ENCODE results near the gene LCN6. TPM values are rescaled to one million over a fixed set of nuclear protein-coding genes. Genes with fewer than 3 reads are reported as not detected.

LCN6 gene
- total and polyA plus RNA-seq, 9 of the 15 experiments (the other 6 are each of a cell fraction or from before 2014, with no cell fraction given): 0.10 to 0.45 (median 0.37) TPM; not detected in 5

DNA sequence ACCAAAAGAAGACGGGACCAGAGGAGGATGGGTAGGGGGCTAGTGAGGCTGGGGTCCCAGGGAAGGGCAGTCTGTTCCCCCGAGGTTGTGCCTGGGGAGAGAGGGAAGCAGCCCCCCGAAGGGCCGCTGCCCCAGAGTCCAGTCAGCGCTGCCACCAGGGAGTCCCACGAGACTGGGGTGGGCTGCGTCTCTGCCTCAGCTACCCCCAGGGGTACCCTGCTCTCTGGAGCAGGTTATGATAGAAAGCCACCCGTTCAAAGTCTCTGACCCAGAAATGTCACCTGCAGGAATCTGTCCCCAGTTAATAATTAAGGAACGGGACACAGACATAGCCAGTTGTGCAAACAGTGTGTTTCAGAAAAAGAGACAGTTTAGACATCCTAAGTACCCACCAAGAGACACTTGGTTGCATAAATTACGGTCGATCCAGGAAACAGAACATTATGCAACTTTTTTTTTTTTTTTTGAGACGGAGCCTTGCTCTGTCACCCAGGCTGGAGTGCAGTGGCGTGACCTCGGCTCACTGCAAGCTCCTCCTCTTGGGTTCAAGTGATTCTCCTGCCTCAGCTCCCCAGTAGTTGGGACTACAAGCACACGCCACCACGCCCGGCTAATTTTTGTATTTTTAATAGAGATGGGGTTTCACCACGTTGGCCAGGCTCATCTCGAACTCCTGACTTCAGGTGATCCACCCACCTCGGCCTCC is 50.4 kb downstream of the LCN6 start:
- no peaks in the 10 kb centered on the region for H3K36me3 ChIP-seq (ENCODE audit: control insufficient read depth, insufficient read depth, low read length)
- in situ Hi-C loops (cut with MboI) (no loop called here), intact Hi-C loops (cut with micrococcal nuclease) (no loop called here)
- H3K79me2 ChIP-seq (ENCODE audit: control insufficient read depth, insufficient read depth, low read length): no peaks in the 10 kb centered on the region
- no peak for TF ChIP-seq NFXL1 (CRISPR knock-in tag; IDR thresholded peaks at IDR 0.05)
- TF ChIP-seq HBP1 (CRISPR knock-in tag; IDR thresholded peaks at IDR 0.05): no peak
- TF ChIP-seq ZNF384 (IDR thresholded peaks at IDR 0.05; ENCODE audit: low read depth, low read length): peak; percentile 56
- TF ChIP-seq PHTF2 (CRISPR knock-in tag; IDR thresholded peaks at IDR 0.05): no peak
- TF ChIP-seq CEBPB (tag; IDR thresholded peaks at IDR 0.05): peak; percentile 67
- TF ChIP-seq ZBTB7A (IDR thresholded peaks at IDR 0.05; ENCODE audit: borderline replicate concordance, control insufficient read depth, low read depth, low read length): 0 out of 2 replicates have a peak, but pooled peaks have one; percentile 24
- no peak for TF ChIP-seq ZSCAN29 (IDR thresholded peaks at IDR 0.05)
- TF ChIP-seq COPS2 (conservative IDR thresholded peaks at IDR 0.05): no peak
- TF ChIP-seq ZNF165 (CRISPR knock-in tag; IDR thresholded peaks at IDR 0.05; ENCODE audit: borderline replicate concordance): no peak
- no peak for TF ChIP-seq SMARCC2 (IDR thresholded peaks at IDR 0.05; ENCODE audit: low read depth)
- TF ChIP-seq SMARCA4 (IDR thresholded peaks at IDR 0.05): no peak
- TF ChIP-seq ZNF707 (CRISPR knock-in tag; conservative IDR thresholded peaks at IDR 0.05): no peak
- TF ChIP-seq NCOA2 (IDR thresholded peaks at IDR 0.05; ENCODE audit: partially characterized antibody in 2 of 2): no peak
- TF ChIP-seq, protein P1, sequence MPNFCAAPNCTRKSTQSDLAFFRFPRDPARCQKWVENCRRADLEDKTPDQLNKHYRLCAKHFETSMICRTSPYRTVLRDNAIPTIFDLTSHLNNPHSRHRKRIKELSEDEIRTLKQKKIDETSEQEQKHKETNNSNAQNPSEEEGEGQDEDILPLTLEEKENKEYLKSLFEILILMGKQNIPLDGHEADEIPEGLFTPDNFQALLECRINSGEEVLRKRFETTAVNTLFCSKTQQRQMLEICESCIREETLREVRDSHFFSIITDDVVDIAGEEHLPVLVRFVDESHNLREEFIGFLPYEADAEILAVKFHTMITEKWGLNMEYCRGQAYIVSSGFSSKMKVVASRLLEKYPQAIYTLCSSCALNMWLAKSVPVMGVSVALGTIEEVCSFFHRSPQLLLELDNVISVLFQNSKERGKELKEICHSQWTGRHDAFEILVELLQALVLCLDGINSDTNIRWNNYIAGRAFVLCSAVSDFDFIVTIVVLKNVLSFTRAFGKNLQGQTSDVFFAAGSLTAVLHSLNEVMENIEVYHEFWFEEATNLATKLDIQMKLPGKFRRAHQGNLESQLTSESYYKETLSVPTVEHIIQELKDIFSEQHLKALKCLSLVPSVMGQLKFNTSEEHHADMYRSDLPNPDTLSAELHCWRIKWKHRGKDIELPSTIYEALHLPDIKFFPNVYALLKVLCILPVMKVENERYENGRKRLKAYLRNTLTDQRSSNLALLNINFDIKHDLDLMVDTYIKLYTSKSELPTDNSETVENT (CRISPR knock-in tag; IDR thresholded peaks at IDR 0.05): no peak
- TF ChIP-seq ZFP1 (CRISPR knock-in tag; IDR thresholded peaks at IDR 0.05): no peak
- TF ChIP-seq CREBBP (IDR thresholded peaks at IDR 0.05; ENCODE audit: low read depth, low read length): no peak
- no peak for TF ChIP-seq GTF2A2 (tag; IDR thresholded peaks at IDR 0.05)
- no peak for TF ChIP-seq GABPA (tag; conservative IDR thresholded peaks at IDR 0.05; ENCODE audit: low read depth)
- H3K9ac ChIP-seq (ENCODE audit: insufficient read depth in 1 of 2, low read depth in 2 of 2, low read length in 2 of 2): 0 out of 4 replicates have a peak overlapping the region, but pooled peaks of 1 of the 2 experiments have one; percentile 18
- H3K4me1 ChIP-seq (replicated peaks in 1 of 2; ENCODE audit: control insufficient read depth in 2 of 2, insufficient read depth in 2 of 2, low read length in 2 of 2): peaks cover 15 to 55% of the 10 kb centered on the region in 2 experiments; a peak in 4 of 5 replicates
- no peak overlapping the region for H3K4me3 ChIP-seq
- WGBS (ENCODE audit: insufficient coverage, low coverage, missing lambda C conversion rate): 35% methylated on average over 13 of the region's 20 CpGs
- BruUV-seq (replicated peaks): no TSS peak
- no peak overlapping the region for H3K4me2 ChIP-seq (ENCODE audit: insufficient read depth, low read length)
- ChIA-PET POLR2A (interaction anchor here (0.6 to 1.9 kb wide), 6 partner anchors 8 to 35 kb away, joined by 3 to 7 read pairs (median 3); partner anchors contain the start of genes AGPAT2 and EGFL7), CTCF (ENCODE audit: low intra/inter-chr PET ratio) (no interaction called here)
- no peak overlapping the region for H3K27ac ChIP-seq (ENCODE audit: extremely low read depth, low read depth, low read length)
- H3K9me3 ChIP-seq (replicated peaks; ENCODE audit: control insufficient read depth, insufficient read depth, low read depth, low read length): no peaks in the 10 kb centered on the region
- H4K20me1 ChIP-seq (replicated peaks; ENCODE audit: control insufficient read depth, insufficient read depth, low read length): no peaks in the 10 kb centered on the region
- no peaks in the 10 kb centered on the region for H3K27me3 ChIP-seq (ENCODE audit: control insufficient read depth in 2 of 2, insufficient read depth in 2 of 2, low read length in 2 of 2)
- no peaks in the 10 kb centered on the region for H3K9me1 ChIP-seq (ENCODE audit: control insufficient read depth, insufficient read depth, low read length)
- FAIRE-seq: no peak
- DNase-seq (ENCODE audit: extremely low read depth in 1 of 4, low spot score in 3 of 4): no peak
- peak overlapping the region; percentile 63; the same call in 1 of the 2 replicates for H2AFZ ChIP-seq (ENCODE audit: low read depth, low read length)
- ATAC-seq: no peak

All from K562 (cell line).